Parathyroid adenoma (tissue), 2 donors: Measurements from ENCODE around the gene ACTR5.

ENCODE experiments used
- H2AFZ ChIP-seq: fragments of 300-600 bp; sonication (generic); one replicate; pipeline ENCODE4 v1.7.0; 2017; ENCODE audit warnings: antibody characterized with exemption, mild to moderate bottlenecking
- H3K27ac ChIP-seq: fragments of 300-600 bp; sonication (generic); one replicate; pipeline ENCODE4 v1.7.0; 2017
- H3K27me3 ChIP-seq: fragments of 300-600 bp; sonication (generic); one replicate; pipeline ENCODE4 v1.7.0; 2017; ENCODE audit warnings: low read length; ENCODE audit not compliant: control insufficient read depth, insufficient read depth
- H3K36me3 ChIP-seq: fragments of 300-600 bp; sonication (generic); one replicate; pipeline ENCODE4 v1.7.0; 2017; ENCODE audit warnings: low read length; ENCODE audit not compliant: control insufficient read depth, insufficient read depth
- H3K4me1 ChIP-seq: fragments of 300-600 bp; sonication (generic); one replicate; pipeline ENCODE4 v1.7.0; 2017; ENCODE audit warnings: control low read depth
- H3K4me2 ChIP-seq: fragments of 300-600 bp; sonication (generic); one replicate; pipeline ENCODE4 v1.7.0; 2017; ENCODE audit warnings: low read length
- H3K4me3 ChIP-seq: fragments of 300-600 bp; sonication (generic); one replicate; pipeline ENCODE4 v1.7.0; 2017; ENCODE audit warnings: low read depth, low read length
- H3K79me2 ChIP-seq: fragments of 300-600 bp; sonication (generic); one replicate; pipeline ENCODE4 v1.7.0; 2017; ENCODE audit warnings: control low read depth
- H3K9ac ChIP-seq: fragments of 300-600 bp; sonication (generic); one replicate; pipeline ENCODE4 v1.7.0; 2017; ENCODE audit warnings: mild to moderate bottlenecking
- H3K9me3 ChIP-seq: fragments of 300-600 bp; sonication (generic); one replicate; pipeline ENCODE4 v1.7.0; 2017; ENCODE audit warnings: low read length; ENCODE audit not compliant: control insufficient read depth
- TF ChIP-seq, protein P1 (sequence below): fragments of 300-600 bp; sonication (generic); IDR thresholded peaks from one replicate; pipeline ENCODE4 v1.7.0; 2017; ENCODE audit warnings: antibody characterized with exemption, mild to moderate bottlenecking
- donor health status: primary hyperparathyroidism.

The ACTR5 gene

DNA sequence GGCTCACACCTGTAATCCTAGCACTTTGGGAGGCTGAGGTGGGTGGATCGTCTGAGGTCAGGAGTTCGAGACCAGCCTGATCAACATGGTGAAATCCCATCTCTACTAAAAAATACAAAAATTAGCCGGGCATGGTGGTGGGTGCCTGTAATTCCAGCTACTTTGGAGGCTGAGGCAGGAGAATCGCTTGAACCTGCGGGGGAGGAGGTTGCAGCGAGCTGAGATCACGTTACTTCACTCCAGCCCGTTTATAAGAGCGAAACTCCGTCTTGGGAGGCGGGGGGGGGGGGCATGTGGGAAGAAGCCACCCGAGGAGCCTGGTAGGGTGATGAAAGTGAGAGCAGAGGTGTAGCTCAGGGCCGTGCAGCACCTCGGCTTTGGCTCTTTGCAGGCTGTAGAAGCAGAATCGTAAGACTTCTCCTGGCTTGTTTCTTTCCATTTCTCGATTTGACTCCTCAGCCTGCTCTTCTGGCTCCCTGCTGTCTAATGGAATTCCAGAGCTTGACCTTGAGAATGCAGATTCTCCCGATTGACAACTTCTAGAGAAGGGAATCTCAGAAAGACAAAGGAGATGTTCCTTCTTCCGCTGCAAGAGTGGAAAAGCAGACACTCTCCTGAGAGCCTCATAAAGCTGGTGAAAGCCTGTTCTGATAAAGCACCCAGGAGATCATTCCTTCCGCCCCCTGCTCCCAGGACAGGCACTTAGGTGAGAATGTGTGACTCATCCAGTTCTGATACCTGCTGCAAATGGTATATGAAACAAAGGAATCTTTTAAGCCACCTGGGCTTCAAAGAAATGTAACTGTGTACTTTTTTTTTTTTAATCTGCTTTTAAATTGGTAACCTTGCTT lies 31.2 kb downstream of the ACTR5 start:
- Histone ChIP-seq H3K9ac (no peak overlapping the region), H3K36me3 (no peaks in the 10 kb centered on the region), H3K4me3 (no peak overlapping the region), H3K9me3 (no peaks in the 10 kb centered on the region), H2AFZ (no peak overlapping the region), H3K79me2 (no peaks in the 10 kb centered on the region), H3K27me3 (no peaks in the 10 kb centered on the region), H3K4me1 (no peaks in the 10 kb centered on the region), H3K4me2 (no peak overlapping the region), H3K27ac (no peak overlapping the region)
- TF ChIP-seq, protein P1, sequence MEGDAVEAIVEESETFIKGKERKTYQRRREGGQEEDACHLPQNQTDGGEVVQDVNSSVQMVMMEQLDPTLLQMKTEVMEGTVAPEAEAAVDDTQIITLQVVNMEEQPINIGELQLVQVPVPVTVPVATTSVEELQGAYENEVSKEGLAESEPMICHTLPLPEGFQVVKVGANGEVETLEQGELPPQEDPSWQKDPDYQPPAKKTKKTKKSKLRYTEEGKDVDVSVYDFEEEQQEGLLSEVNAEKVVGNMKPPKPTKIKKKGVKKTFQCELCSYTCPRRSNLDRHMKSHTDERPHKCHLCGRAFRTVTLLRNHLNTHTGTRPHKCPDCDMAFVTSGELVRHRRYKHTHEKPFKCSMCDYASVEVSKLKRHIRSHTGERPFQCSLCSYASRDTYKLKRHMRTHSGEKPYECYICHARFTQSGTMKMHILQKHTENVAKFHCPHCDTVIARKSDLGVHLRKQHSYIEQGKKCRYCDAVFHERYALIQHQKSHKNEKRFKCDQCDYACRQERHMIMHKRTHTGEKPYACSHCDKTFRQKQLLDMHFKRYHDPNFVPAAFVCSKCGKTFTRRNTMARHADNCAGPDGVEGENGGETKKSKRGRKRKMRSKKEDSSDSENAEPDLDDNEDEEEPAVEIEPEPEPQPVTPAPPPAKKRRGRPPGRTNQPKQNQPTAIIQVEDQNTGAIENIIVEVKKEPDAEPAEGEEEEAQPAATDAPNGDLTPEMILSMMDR, result no peak

- no peak overlapping the region for H3K27ac ChIP-seq
- H3K27me3 ChIP-seq, result no peaks in the 10 kb centered on the region
- no peak overlapping the region for H3K9ac ChIP-seq
- no peaks in the 10 kb centered on the region for H3K4me1 ChIP-seq
- no peaks in the 10 kb centered on the region for H3K79me2 ChIP-seq
- TF ChIP-seq, protein P1, result no peak
- H2AFZ ChIP-seq, result no peak overlapping the region
- H3K36me3 ChIP-seq, result no peaks in the 10 kb centered on the region
- H3K4me2 ChIP-seq, result no peak overlapping the region
- no peaks in the 10 kb centered on the region for H3K9me3 ChIP-seq
- H3K4me3 ChIP-seq, result no peak overlapping the region
These were observed 34.0 kb downstream of the ACTR5 start for GRCh38 chr20:38782275-38782674.

DNA sequence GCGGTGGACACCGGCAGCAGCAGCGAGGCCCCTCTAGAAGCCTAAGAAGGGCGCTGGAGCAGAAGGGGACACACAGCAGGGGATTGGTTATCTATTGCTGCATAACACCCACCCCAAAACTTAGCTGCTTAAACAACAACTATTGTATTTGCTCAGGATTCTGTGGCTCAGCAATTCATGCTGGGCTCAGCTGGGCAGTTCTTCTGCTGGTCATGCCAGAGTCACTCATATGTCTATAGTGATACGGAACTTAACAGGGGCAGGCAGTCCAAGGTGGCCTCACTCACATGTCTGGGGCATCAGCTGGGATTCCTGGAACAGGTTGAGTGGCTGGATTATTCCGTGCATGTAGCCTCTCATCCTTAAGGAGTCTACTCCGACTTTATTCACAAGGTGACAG lies 39.6 kb downstream of the ACTR5 start:
- Histone ChIP-seq H3K4me2 (no peak overlapping the region), H3K36me3 (no peaks in the 10 kb centered on the region), H2AFZ (no peak overlapping the region), H3K27ac (no peak overlapping the region), H3K4me1 (no peaks in the 10 kb centered on the region), H3K27me3 (no peaks in the 10 kb centered on the region), H3K4me3 (no peak overlapping the region), H3K79me2 (no peaks in the 10 kb centered on the region), H3K9me3 (no peaks in the 10 kb centered on the region), H3K9ac (no peak overlapping the region)
- TF ChIP-seq, protein P1, result no peak

GRCh38 chr20:38789503-38790199 lies 41.4 kb downstream of the ACTR5 start:
- Histone ChIP-seq H3K9ac (no peak overlapping the region), H3K4me2 (no peak overlapping the region), H3K4me1 (no peaks in the 10 kb centered on the region), H2AFZ (no peak overlapping the region), H3K4me3 (no peak overlapping the region), H3K9me3 (no peaks in the 10 kb centered on the region), H3K27ac (no peak overlapping the region), H3K79me2 (no peaks in the 10 kb centered on the region), H3K36me3 (no peaks in the 10 kb centered on the region), H3K27me3 (no peaks in the 10 kb centered on the region)
- TF ChIP-seq, protein P1, result no peak
